GM18502 (cell line): ENCODE measurements around the gene DNLZ.
"Not testable (repeated sequence)": the region's sequence is repeated elsewhere in the genome, so short reads cannot be mapped to it uniquely, and the experiment has no call there.

ENCODE experiments used
- ATAC-seq: cut with Tn5 transposase; IDR thresholded peaks from one replicate; pipeline ENCODE4 v1.9.1; 2021; ENCODE audit warnings: mild to moderate bottlenecking; ENCODE audit not compliant: unreplicated experiment, poor library complexity

DNLZ gene

DNA sequence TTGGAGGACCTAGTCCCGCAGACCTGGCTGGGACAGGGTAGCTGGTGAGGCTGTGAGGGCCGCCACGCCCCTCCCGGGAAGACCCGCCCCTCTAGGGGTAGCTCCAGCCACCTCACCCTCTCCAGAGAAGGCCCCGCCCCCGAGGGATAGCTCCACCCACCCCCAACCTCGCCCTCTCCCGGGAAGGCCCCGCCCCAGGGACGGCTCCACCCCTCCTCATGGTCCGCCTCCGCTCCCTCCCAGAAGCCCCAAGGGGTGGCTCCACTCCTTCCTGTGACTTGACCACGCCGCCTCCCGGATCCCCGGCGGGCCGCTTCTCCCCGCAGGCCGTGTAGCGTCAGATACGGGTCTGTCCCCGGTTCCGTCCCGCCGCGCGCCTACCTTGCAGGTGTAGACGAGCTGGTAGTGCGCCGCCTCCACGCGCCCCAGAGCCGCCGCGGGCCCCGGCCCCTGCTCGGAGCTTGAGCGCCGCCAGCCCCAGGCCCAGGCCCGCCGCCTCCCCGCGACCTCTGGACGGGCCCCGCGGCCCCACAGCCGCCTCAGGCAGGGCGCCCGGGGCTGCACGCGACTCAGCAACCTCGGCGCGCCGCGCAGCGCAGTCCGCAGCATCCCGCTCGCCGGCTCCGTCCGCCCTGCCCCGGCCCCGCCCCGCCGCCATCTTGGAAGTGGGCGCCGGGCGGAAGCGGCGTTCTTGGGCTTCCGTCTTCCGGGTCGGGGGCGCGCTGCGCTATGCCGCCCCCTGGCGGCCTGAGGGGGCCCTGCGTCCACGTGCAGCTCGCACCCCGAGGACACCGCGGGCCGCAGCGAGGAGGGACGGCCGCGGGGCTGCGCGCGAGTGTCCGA is at the start of gene DNLZ:
DNLZ (minus strand) TSS at position 639 of the 843 bp plus-strand sequence; CDS start at position 609, 30 bp downstream.
- ATAC-seq, result peak; percentile 84

DNA sequence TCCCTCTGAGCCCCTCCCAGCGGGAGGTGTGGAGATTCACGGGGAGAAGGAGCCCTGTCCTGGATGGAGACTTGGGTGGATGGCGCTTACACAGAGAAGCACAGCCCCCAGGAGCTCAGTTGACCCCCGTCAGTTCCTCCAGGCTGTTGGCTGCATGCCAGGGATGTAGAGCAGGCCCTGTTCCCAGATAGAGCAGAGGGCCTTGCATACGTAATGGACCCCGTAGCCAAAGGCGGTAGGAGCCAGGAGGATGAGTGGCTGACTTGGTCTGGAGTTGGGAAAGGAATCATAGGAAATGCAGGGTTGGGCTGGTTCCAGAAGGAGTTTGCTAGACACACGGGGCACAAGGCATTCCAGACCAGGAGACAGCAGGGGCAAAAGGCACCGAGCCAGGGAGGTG is 49.4 kb upstream of the DNLZ start:
- no peak for ATAC-seq

DNA sequence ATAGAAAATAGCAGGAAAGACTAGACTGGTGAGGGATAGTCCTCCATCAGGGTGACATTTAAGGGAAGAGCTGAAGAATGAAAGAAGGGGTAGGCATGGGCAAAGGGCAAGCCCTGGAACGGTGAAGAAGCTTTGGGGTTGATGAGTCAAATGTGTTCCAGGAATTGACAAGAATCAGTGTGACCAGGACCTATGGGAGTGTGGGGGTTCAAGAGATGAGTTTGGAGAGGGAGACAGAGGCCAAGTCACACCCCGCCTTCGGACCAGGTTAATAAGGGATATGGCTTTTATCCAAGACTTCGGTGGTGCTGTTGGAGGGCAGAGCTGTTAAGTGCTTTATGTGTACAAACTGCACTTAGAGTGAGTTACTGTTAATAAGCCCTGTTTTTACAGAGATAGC is 47.8 kb upstream of the DNLZ start:
- ATAC-seq, result no peak

DNA sequence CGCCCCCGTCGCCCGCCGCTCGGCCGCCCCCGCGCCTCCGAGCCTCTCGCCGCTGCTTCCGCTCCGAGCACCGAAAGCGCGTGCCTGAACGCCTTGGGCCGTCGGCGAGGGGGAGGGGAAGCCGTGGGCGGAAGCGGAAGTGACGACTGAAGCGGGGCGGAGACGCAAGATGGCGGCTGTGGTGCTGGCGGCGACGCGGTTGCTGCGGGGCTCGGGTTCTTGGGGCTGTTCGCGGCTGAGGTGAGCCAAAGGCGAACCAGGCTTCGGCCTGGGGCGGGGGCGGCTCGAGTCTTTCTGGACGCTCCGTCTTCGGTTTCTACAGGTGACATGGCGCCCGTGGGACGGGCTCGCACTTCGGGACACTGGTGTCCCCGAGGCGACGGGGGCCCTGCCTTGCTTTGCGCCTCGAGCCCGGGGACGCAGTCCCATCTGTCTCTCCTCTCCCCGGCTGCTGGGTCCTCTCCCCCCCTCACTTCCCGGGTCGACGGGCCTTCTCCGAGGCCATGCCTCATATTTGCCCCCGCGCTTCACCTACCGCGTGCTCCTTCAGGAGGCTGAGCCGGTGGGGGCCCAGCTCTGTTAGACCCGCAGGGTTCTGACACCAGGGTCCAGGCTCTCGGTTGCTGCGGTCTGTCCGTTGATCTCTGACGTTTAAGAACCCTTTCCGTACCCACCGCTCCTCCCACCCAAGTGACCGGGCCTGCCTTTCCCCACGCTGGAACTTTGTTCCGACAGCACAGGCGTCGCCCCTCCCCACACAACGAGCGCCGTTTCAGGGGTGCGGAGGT is 47.1 kb upstream of the DNLZ start, which contains the start of the genes ENTR1 and PMPCA:
ENTR1 (minus strand) TSS at position 115 of the 788 bp plus-strand sequence. CDS start 217 bp downstream, outside the sequence.
PMPCA (plus strand) TSS at position 159 of the 788 bp plus-strand sequence; CDS start at position 170, 11 bp downstream.
- peak; percentile 80 for ATAC-seq

DNA sequence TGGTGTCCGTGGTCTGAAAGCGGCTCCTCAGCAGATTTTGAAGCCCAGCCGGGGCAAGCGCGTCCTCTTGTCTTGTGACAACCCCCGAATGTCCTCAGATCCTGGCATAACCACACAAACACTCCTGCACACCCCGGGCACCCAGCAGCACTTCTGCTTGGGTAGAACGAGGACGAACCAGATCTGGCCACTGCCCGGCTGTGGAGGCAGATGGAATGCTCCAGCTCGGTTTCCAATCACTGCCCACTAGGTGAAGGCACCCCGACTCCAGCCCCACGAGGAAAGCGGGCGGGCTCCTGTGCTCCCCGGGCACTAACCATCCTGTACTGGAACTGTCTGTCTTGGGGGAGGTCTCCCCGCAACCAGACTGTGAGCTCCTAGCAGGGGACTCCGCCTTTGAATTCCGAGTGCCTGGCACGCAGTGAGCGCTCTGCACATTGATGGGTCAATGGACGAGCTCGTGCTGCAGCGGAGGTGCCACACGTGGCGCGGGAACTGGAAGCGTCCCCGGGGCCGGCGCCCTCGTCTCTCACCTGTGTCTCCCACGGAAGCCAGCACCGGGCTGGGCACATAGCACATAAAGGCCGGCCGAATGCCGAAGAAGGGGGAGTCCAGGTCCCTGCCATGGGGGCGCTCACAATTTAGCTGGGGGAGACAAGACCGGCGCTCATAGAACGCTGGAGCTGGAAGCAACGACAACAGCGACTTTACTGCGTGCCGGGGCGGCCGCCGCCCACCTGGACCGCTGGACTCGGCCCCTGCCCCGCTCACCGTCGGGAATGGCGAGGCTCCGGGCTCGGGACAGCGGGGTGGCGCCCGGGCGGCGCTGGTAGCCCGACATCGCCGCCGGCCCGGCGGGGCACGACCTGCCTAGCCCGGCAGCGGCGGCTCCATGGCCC is 46.3 kb upstream of the DNLZ start:
- peak; percentile 33 for ATAC-seq

DNA sequence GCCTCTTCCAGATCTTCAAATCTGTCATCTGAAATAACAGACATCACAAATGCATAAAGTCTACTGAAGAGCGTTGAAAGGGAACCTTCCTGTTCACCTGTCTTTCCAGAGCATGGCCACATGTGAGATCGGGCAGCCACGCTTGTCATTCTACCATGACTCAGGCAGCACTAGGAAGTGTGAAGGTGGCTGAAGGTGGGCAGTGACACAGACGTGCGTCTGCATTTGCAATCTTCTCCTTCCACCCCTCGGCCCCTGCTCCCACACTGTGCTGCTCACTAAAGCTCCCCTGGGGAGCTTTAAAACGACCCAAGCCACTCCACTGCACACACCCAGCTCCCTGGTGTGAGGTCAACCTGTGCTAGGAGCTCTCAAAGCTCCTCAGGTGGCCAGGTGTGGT is 44.4 kb upstream of the DNLZ start:
- ATAC-seq, result no peak

DNA sequence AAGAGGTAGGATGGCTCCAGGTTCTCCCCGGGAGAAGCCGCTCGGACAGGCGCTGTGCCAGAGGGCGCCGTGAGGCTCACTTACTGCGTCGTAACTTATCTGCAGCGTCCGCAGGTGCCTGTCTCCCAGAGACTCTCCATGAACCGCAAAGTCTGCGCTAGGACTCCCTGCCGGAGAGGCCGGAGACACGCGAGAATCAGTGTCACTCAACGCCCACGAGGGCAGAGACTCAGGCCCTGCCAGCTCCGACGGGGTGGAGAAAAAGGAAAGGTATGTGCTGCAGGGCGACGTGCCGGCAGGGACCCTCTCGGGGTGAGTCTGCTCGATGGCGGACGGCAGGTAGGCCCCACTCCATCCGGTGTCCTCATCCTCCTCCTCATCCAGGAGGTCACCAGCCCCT is 43.5 kb upstream of the DNLZ start:
- ATAC-seq, result not testable (repeated sequence)

DNA sequence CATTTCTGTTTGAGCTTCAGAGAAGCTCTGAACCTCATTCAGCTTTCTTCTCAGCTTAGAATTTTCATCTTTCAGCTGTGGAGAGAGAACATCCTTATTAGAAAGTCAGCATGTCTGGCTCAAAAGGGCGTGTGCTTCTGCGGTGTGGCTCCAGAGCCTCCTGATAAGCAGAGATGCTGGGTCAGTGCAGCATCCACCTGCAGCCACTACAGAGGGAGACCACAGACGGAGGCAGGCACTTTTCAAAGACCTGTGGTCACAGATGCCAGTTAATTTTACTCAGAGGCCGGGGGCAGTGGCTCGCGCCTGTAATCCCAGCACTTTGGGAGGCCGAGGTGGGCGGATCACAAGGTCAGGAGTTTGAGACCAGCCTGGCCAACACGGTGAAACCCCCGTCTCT is 42.4 kb upstream of the DNLZ start:
- ATAC-seq, result not testable (repeated sequence)

DNA sequence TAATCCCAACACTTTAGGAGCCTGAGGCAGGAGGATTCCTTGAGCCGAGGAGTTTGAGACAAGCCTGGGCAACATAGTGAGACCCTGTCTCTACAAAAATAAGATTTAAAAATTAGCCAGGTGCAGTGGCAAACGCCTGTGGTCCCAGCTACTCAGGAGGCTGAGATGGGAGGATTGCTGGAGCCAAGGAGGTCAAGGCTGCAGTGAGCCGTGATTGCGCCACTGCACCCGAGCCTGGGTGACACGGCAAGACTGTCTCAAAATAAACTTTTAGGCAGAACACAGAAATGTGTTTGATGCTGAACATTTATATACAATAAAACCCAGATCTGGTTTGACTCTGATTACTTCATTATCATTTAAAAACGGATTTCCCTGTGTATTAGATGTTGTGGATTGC is 41.9 kb upstream of the DNLZ start:
- ATAC-seq, result no peak

DNA sequence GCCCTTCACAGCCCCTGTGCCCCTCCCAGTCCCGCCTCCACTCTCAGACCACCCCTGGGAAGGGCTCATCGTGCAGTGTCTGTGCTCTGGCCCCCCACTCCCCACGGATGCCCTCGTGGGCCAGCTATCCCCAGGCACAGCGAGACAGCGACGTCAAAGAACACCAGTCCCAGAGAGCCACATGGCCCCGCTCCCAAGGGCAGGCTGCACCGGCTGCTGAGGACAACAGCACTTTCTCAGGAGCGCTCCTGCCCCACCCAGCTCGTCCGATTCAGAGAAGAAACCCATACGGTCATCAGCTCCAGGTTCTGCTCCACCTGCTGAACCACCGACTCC is 41.2 kb upstream of the DNLZ start:
- ATAC-seq, result no peak

DNA sequence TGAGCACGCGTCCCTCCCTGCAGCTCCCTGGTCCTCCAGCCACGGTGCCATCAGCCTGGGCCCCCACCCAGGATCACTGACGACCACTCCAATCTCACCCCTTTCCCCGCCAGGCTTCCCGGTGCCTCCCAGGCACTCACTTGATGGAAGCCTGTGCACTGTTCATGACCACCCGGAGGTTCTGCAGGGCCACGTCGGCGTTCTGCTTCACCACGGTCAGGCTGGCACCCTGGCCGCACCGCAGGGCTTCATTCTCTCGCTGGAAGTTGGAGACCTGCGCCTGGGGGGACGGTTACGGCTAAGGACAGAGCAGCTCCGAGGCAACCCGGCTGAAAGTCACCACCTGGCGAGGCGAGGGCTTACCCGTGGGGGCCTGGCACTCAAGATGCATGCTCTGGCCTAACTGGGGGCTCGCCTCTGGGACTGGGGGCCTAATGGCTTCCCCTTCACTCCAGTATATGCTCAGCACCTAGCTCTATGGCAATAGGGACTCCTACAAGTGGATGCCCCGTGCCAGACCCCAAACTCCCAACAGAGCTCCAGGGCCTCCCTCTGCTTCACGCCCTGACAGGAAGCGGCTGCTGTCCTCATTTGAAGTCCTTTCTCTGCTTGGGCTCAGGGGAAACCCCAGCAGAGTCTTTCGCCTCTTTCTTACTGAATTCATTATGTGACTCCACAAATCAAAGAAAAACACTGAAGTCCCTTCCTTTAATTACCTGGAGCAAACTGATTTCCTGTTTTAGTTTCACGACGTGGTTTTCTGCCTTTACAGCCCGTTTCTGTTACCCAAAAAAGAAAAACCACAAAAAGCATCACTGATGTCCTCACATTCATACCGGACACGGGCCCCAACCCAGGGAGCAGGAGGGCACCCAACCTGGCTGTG is 40.6 kb upstream of the DNLZ start:
- no peak for ATAC-seq

DNA sequence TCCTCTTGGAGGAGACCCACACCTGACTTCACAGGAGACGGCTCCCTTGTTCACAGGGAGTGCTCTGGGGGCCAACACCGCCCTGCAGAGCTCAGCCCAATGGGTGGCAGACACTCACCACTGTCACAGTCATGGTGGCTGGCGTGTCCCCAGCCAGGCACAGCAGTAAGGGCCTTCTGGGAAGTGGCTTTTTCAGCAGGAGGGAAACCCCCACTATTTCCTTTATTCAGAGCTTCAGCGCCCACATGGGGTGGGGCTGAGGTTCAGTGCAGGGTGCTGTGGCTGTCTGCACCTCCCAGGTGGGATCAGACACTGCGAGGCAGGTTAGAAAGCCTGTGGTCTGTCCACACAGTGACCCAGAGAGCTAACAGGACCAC is 40.0 kb upstream of the DNLZ start:
- no peak for ATAC-seq

DNA sequence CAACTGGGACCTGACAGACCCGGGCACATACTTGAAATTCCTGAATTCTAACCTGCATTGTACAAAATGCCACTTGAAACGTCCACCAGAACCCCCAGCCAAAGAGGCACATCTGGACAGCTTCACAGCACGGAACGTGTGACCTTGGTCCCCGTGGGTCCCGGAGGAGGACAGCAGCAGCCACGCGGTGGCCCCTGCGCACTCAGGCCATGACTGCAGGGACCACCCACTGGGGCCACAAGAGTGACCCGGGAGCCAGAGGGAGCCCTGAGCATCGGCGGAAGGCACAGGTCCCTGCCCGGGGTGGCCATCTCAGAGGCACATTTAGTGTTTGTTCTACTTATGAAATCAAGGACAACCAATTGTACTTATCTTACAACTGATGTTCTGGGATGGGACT is 38.5 kb upstream of the DNLZ start:
- ATAC-seq, result no peak

DNA sequence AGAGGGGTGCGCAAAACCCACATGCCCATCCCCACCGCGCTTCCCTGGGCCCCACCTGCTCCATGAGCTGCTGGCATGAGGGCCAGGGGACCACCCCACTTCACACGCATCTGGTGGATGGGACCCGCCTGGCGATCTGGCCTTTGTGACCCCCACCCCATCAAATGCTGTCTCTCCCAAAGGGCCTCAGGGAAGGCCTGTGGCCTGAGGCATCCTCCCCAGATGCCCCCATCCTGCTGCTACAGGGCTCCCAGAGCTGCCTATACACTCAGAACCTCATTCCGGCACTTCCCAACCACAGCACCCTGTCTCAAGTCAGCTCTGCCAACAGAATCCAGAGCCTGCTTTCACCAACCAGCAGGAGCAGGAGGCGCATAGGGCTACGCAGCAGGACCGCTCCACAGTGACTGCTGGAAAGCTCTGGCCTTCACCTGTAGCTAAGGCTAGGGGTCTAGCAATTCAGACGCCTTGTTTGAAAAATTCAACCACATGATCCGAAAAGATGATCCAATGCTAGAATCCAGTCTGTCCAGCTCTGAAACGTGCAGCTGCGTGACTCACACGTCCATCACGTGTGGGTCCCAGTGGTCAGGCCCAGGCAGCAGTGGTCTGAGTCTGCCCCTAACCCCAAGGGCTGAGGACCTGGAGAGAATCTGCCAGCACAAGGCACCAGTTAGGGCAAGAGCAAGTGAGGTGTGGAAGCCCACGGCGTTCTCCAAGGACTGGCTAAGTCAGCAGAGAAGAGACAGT is 37.8 kb upstream of the DNLZ start:
- ATAC-seq, result no peak

DNA sequence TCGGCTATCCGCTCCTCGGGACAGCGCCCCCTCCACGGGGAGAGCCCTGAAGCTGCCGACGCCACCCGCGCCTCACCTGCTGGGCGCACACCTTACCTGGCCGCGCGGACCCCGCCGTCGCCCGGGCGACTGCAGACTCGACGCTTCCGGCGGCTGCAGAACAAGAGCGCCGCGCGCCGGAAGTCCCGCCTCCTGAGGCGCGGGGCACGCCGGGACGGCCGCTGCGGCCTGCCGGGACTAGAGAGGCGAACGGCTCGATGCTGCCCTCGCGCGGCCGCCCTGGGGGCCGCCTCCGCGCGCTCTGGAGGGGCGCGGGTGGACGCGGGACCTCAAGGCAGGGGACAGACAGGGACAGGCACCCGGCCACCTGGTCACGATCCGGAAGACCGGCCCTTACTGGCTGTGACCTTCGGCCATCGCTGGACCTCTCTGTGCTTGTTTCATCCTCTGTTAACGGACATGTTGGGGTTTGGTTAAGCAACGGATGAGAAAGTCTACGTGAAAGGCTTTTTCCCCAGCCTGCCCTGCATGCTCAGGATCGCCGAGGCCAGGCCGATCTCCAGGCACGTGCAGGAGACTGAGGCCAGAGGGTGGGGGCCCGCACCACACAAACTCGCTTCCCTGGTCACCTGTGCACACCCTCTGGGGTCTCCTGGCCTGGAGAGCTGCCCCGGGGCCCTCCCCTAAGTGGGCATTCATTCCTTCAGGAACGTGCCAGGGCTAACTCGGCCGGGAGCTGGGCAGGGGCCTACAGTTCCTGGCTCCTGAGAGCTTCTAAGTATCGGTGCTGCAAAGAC is 36.7 kb upstream of the DNLZ start, which contains the start of gene SNAPC4:
SNAPC4 (minus strand) TSS at position 133 of the 797 bp plus-strand sequence. CDS start 1,742 bp downstream, outside the sequence.
- ATAC-seq, result peak; percentile 77

DNA sequence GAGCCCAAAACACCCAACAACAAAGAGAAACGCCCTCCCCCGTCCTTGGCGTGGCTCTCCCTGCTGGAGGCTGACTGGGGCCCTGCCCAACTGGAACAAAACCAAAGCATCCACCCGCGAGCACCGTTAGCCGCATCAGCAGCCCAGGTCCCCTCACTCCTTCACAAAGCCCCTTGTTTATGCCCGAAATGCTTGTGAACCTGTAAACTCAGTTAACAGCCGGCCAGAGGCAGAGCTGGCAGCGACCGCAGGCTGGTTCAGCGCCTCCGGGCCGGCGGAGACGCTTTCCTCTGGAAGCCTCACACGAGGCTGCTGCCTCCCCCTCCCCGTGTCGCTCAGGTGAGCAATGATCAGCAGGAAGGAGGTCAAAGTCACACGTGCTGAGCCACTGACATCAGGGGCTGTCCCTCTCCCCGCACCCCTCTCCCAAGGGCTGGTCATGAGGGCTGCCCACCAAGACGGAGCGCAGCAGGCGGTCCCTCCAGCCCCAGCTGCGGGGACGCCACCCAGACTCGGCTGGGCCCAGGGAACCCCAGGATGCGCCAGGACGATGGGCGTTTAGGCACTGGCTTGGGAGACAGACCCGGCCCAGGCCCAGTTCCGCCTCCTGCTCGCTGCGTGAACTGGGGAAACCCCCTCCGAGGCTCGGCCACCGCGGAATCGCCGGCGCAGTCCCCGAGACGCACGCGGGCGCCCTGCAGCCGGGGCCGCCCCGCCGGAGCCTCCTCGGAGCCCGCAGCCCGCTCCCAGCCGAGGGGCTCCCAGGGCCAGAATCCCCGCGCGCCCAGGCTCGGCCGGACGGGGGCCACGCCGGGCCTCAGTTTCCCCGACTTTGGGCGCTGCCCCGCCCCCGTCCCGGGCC is 35.9 kb upstream of the DNLZ start:
- ATAC-seq, result peak; percentile 20

DNA sequence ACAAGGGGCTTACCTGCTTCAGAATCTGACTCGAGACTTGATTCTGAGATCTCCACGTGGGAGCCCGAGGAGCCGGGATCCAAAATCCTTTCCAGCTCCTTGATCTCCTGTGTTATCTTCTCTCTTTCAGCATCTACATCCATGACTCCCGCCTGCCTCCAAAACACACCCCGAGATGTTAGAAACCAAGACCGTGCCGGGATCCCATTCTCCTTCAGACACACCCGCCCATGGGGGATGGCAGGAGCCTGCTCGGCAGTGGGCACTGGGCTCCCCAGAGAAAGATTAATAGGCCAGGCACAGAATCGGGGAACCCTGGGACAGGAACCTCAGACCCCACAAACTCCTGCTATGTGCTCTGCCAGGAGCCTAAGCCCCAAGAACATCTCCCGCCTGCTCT is 34.7 kb upstream of the DNLZ start:
- ATAC-seq, result no peak
